ENCODE measurements around the gene LZTS3.

Gene LZTS3

DNA sequence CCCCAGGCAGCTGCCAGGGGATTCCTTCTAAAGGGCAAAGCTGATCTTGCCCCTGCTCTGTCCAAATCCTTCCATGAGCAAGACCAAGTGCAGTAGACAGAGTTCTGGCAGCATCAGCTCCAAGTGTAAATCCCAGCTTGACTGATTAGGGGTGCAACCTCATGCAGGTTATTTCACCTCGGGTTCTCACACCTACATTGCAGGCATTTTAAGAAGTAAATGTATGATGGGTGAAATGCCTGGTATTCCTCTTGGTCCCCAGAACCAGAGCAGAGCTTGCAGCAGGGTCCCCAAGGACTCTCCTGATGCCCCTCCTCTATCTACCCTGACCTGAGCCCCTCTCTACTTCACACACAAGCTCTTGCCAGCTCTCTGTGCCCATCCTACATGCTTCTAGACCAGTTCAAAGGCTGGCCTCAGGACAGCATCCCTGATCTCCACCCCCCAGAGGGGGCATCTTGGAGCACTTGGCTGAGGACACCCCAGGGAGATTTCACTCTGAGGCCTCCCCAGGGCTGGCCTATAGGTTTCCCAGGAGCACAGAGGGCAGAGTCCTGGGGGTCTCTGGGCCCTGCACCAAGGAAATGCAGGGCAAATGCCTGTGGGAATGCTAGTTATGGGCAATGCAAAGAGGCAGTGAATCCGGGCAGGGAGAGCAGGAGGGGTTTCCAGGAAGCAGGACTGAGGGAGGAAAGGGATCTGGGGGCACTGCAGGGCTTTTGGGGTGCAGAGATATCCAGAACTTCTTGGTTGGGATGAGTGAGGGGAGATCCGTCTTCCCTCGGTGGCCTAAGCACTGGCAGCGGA is 1.0 kb downstream of the LZTS3 start:
- CTCF ChIA-PET: interaction anchor here (1.1 to 2.5 kb wide), 5 partner anchors 10 to 43 kb away, joined by 3 to 11 read pairs (median 4); partner anchors contain the start of genes FASTKD5 and UBOX5
- peak; percentile 7 for DNase-seq (ENCODE audit: extremely low spot score)
- TF ChIP-seq, protein P1, sequence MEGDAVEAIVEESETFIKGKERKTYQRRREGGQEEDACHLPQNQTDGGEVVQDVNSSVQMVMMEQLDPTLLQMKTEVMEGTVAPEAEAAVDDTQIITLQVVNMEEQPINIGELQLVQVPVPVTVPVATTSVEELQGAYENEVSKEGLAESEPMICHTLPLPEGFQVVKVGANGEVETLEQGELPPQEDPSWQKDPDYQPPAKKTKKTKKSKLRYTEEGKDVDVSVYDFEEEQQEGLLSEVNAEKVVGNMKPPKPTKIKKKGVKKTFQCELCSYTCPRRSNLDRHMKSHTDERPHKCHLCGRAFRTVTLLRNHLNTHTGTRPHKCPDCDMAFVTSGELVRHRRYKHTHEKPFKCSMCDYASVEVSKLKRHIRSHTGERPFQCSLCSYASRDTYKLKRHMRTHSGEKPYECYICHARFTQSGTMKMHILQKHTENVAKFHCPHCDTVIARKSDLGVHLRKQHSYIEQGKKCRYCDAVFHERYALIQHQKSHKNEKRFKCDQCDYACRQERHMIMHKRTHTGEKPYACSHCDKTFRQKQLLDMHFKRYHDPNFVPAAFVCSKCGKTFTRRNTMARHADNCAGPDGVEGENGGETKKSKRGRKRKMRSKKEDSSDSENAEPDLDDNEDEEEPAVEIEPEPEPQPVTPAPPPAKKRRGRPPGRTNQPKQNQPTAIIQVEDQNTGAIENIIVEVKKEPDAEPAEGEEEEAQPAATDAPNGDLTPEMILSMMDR (IDR thresholded peaks at IDR 0.05; ENCODE audit: control extremely low read depth, extremely low read depth, low read depth, missing control alignments): no peak
- POLR2A ChIA-PET: no interaction called here

DNA sequence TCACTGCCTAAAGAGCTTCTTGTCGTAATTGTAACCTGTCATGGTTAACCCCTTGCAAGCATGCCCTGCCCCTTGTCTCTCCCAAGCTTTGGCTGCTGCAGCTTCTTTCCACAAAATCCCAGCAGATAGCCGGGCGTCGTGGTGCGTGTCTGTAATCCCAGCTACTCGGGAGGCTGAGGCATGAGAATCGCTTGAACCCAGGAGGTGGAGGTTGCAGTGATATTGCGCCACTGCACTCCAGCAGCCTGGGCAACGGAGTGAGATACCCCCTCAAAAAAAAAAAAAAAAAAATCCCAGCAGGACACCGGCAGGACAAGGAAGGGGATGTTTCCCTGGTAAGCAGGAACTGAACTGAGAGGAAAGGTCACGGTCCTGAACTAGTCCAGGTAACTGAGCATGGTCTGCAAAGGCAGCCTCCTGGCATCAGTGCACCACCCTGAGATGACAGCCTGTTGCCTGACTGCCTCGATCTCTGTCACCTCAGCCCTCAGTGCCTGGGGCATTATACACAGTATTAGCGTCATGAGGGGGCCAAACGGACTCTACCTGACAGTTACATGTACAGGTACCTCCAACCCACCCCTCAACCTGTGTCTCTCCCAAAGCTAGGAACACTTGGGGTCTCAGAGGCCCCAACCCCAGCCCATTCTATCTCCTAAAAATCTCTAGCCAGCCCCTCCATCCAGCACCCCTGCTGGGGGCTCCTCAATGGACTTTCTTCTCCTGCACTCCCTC is 1.8 kb downstream of the LZTS3 start:
- CTCF ChIA-PET: interaction anchor here (1.1 to 2.5 kb wide), 5 partner anchors 9 to 42 kb away, joined by 3 to 11 read pairs (median 4); partner anchors contain the start of genes FASTKD5 and UBOX5
- peak; percentile 9 for DNase-seq (ENCODE audit: extremely low spot score)
- POLR2A ChIA-PET: no interaction called here
- TF ChIP-seq, protein P1 (IDR thresholded peaks at IDR 0.05; ENCODE audit: control extremely low read depth, extremely low read depth, low read depth, missing control alignments): no peak

DNA sequence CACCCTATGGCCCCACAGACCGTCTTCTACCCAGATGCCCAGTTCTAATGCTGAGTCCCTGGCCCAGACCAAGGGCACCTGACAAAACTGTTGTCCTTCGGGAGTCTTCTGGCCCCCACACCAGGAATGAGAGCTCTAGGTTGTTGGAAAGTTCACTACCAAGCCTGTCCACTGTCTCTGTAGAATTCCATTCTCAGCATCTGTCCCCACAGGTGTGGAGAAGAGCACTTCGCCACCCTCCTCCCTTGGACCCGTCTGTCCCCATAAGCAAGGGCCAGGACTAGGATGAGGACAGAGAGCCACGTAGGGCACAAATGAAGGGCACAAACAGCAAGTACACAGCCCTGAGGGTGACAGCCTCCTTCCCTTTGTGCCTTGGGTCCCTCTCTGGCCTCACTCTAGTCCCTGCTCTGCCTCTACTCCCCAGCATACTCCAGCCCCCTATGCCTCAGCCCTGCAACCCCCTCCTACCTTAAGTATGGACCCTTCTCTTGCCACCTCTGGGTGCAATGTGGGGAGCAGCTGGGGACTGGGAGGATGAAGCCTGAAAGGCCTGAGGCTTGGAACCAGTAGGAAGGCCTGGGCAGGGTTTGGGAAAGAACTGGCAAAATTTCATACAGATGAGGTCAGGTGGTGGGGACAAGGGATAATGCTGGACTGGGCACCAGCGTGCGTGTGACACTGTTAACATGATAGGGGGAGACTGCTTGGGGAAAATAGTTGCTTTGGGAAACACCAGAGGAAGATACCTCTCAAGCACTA is 4.3 kb downstream of the LZTS3 start:
- DNase-seq (ENCODE audit: extremely low spot score): no peak
- TF ChIP-seq, protein P1 (IDR thresholded peaks at IDR 0.05; ENCODE audit: control extremely low read depth, extremely low read depth, low read depth, missing control alignments): no peak
- ChIA-PET CTCF (no interaction called here), POLR2A (interaction anchor here (1.2 kb wide), 1 partner anchor 9 kb away, joined by 3 read pairs; no protein-coding TSS in a partner anchor)

DNA sequence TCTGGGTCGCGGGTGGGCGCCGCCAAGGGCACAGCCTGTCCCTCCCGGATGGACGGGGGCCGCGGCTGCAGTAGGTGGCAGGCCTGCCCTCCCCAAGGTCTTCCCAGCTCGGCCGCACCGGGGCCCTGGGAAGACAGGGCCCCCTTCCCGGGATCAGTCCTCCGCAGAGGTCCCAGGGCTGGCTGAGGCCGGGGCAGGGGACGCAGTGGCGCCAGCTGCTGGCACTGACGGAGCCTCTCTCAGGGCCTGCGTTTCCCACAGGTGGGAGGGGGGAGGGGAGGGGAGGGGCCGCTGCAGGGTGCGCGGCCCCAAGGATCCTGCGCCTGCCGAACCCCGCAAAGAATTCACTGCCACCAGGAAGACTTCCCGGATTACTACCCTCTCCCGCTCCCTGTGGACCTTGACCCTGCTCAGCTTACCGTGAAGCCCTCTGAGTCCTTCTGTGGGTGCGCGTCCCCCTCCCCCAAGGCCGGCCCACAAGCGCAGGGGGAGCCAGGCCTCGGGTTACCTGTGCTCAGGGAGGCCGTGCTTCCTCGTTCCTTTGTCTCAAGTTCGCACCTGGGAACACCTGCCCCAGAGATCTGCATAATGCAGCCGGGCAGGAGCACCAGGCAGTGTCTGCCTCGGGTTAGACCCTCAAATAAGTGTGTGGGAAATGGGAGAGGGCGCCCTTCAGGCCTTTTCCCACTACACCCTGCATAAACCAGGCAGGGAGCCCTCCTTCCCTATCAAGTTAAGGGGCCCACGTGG is 5.1 kb downstream of the LZTS3 start:
- DNase-seq (ENCODE audit: extremely low spot score): no peak
- ChIA-PET POLR2A (interaction anchor here (1.2 kb wide), 1 partner anchor 8 kb away, joined by 3 read pairs; no protein-coding TSS in a partner anchor), CTCF (interaction anchor here (1.4 kb wide), 1 partner anchor 11 kb away, joined by 4 read pairs; no protein-coding TSS in a partner anchor)
- TF ChIP-seq, protein P1 (IDR thresholded peaks at IDR 0.05; ENCODE audit: control extremely low read depth, extremely low read depth, low read depth, missing control alignments): no peak

DNA sequence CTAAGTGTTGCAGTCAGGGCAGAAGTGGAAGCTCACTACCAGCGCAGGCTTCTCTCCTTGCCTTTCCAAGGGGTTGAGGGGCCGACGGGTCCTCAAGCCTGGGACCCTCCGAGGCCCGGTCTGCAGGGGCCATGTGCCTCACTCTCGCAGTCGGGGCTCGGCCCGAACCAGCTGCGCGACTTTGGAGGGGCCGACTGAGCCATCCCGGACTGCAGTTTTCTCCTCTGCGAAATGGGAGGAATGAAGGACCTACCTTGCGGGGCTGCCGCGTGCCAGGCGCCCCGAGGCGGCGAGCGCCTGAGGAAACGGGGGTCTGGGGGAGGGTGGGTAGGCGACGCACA is 5.6 kb downstream of the LZTS3 start:
- POLR2A ChIA-PET: interaction anchor here (1.2 kb wide), 1 partner anchor 8 kb away, joined by 3 read pairs; no protein-coding TSS in a partner anchor
- CTCF ChIA-PET: interaction anchor here (1.4 kb wide), 1 partner anchor 10 kb away, joined by 4 read pairs; no protein-coding TSS in a partner anchor
- no peak for DNase-seq (ENCODE audit: extremely low spot score)
- TF ChIP-seq, protein P1 (IDR thresholded peaks at IDR 0.05; ENCODE audit: control extremely low read depth, extremely low read depth, low read depth, missing control alignments): no peak

All from GM10248 (cell line).